ENCODE data around the gene MTURN. TPM values are rescaled to one million over a fixed set of nuclear protein-coding genes. Genes with fewer than 3 reads are reported as not detected.

Gene MTURN
- polyA plus RNA-seq, 1 donor (not counting 4 experiments of a cell fraction or from before 2014, with no cell fraction given): 10.8 TPM

GRCh38 chr7:30116771-30117170, 18.0 kb upstream of the MTURN start:
- dilution Hi-C loops (cut with MboI; ENCODE audit: extremely low pct_ligation_motif_present, low sequenced_read_pairs): no loop called here
- TF ChIP-seq EZH2 (IDR thresholded peaks at IDR 0.05; ENCODE audit: low read length) (no peak), CTCF (optimal IDR thresholded peaks at IDR 0.05 in 1 of 3, IDR thresholded peaks at IDR 0.05 in 1 of 3, conservative IDR thresholded peaks at IDR 0.05 in 1 of 3; ENCODE audit: extremely low read depth in 1 of 3, insufficient read depth in 2 of 3, low read length in 3 of 3) (no peak)

DNA sequence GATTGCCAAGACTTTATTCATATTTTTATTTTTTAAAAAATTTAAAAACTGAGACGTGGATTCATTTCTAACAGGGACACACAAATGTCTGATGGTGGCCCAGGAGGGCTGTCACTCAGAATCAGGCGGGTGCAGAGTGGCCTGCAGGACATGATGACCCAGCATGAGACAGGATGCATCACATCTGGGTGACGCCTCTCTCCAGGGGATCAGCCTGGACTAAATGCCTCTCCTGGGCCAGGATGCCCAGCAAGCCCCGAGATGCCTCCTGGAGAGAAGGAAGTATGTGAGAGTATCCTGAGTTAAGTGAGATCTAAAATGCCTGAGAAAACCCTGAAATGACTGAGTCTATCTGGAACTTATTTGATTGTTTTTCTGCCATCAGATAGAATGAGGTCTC, 16.9 kb upstream of the MTURN start:
- dilution Hi-C loops (cut with MboI; ENCODE audit: extremely low pct_ligation_motif_present, low sequenced_read_pairs): no loop called here
- Histone ChIP-seq H3K9ac (ENCODE audit: control insufficient read depth, extremely low read depth, insufficient read depth, low read length) (no peak overlapping the region), H3K4me3 (ENCODE audit: control insufficient read depth in 2 of 3, extremely low read depth in 1 of 3, insufficient read depth in 2 of 3, low read depth in 1 of 3, low read length in 3 of 3) (no peak overlapping the region), H4K20me1 (ENCODE audit: control insufficient read depth, extremely low read depth, insufficient read depth, low read length) (no peaks in the 10 kb centered on the region), H3K4me2 (ENCODE audit: control insufficient read depth, extremely low read depth, insufficient read depth, low read depth, low read length) (no peak overlapping the region), H3K36me3 (ENCODE audit: control insufficient read depth in 2 of 2, extremely low read depth in 1 of 2, insufficient read depth in 2 of 2, low read length in 2 of 2) (no peaks in the 10 kb centered on the region), H3K4me1 (ENCODE audit: control insufficient read depth, extremely low read depth, insufficient read depth, low read length) (peaks cover 7% of the 10 kb centered on the region), H3K9me1 (ENCODE audit: control insufficient read depth, extremely low read depth, insufficient read depth, low read length) (no peaks in the 10 kb centered on the region), H2AFZ (ENCODE audit: control insufficient read depth, low read length) (no peak overlapping the region), H3K27me3 (ENCODE audit: control insufficient read depth, extremely low read depth, insufficient read depth, low read length) (no peaks in the 10 kb centered on the region), H3K27ac (ENCODE audit: control insufficient read depth, insufficient read depth, low read length) (no peak overlapping the region), H3K79me2 (ENCODE audit: control insufficient read depth, insufficient read depth, low read length) (no peaks in the 10 kb centered on the region), H3K9me3 (ENCODE audit: control insufficient read depth, low read depth, low read length) (peaks cover 5% of the 10 kb centered on the region)
- no peak for TF ChIP-seq EZH2 (IDR thresholded peaks at IDR 0.05; ENCODE audit: low read length)
- no peak for TF ChIP-seq CTCF (optimal IDR thresholded peaks at IDR 0.05 in 1 of 3, IDR thresholded peaks at IDR 0.05 in 1 of 3, conservative IDR thresholded peaks at IDR 0.05 in 1 of 3; ENCODE audit: extremely low read depth in 1 of 3, insufficient read depth in 2 of 3, low read length in 3 of 3)
- no peak for DNase-seq (ENCODE audit: low read depth, low spot score)
- FAIRE-seq: no peak

More at GRCh38 chr7:30116771-30117170, 18.0 kb upstream of the MTURN start:
- H2AFZ ChIP-seq (ENCODE audit: control insufficient read depth, low read length): no peak overlapping the region
- no peaks in the 10 kb centered on the region for H4K20me1 ChIP-seq (ENCODE audit: control insufficient read depth, extremely low read depth, insufficient read depth, low read length)
- no peak overlapping the region for H3K9ac ChIP-seq (ENCODE audit: control insufficient read depth, extremely low read depth, insufficient read depth, low read length)
- H3K27ac ChIP-seq (ENCODE audit: control insufficient read depth, insufficient read depth, low read length): no peak overlapping the region
- peaks cover 5% of the 10 kb centered on the region for H3K9me3 ChIP-seq (ENCODE audit: control insufficient read depth, low read depth, low read length)
- no peaks in the 10 kb centered on the region for H3K27me3 ChIP-seq (ENCODE audit: control insufficient read depth, extremely low read depth, insufficient read depth, low read length)
- H3K36me3 ChIP-seq (ENCODE audit: control insufficient read depth in 2 of 2, extremely low read depth in 1 of 2, insufficient read depth in 2 of 2, low read length in 2 of 2): no peaks in the 10 kb centered on the region
- H3K4me2 ChIP-seq (ENCODE audit: control insufficient read depth, extremely low read depth, insufficient read depth, low read depth, low read length): no peak overlapping the region
- peaks cover 7% of the 10 kb centered on the region for H3K4me1 ChIP-seq (ENCODE audit: control insufficient read depth, extremely low read depth, insufficient read depth, low read length)
- DNase-seq (ENCODE audit: low read depth, low spot score) (no peak), FAIRE-seq (no peak)
- H3K9me1 ChIP-seq (ENCODE audit: control insufficient read depth, extremely low read depth, insufficient read depth, low read length): no peaks in the 10 kb centered on the region
- no peaks in the 10 kb centered on the region for H3K79me2 ChIP-seq (ENCODE audit: control insufficient read depth, insufficient read depth, low read length)
- no peak overlapping the region for H3K4me3 ChIP-seq (ENCODE audit: control insufficient read depth in 2 of 3, extremely low read depth in 1 of 3, insufficient read depth in 2 of 3, low read depth in 1 of 3, low read length in 3 of 3)
